Measurements from ENCODE around the gene MYO5B. TPM values are rescaled to one million over a fixed set of nuclear protein-coding genes. Genes with fewer than 3 reads are reported as not detected.

MYO5B gene
- total RNA-seq, 1 experiment from 2014 or later, result 56.7 TPM

GRCh38 chr18:50008306-50008705 is 186.6 kb downstream of the MYO5B start:
- no peak for DNase-seq
- Mint-ChIP-seq H3K9me3 (ENCODE audit: low read depth, unreplicated experiment) (no peaks in the 10 kb centered on the region), H3K36me3 (ENCODE audit: insufficient read depth, unreplicated experiment) (no peaks in the 10 kb centered on the region), H3K27ac (ENCODE audit: unreplicated experiment) (no peak overlapping the region), H3K4me3 (ENCODE audit: low read depth, unreplicated experiment) (no peak overlapping the region), H3K27me3 (ENCODE audit: unreplicated experiment) (no peaks in the 10 kb centered on the region), H3K4me1 (ENCODE audit: low read depth, unreplicated experiment) (peaks cover 48% of the 10 kb centered on the region)
- no TSS peak for BruUV-seq (replicated peaks)
- CTCF ChIA-PET, result no interaction called here
- TF ChIP-seq, protein P1, sequence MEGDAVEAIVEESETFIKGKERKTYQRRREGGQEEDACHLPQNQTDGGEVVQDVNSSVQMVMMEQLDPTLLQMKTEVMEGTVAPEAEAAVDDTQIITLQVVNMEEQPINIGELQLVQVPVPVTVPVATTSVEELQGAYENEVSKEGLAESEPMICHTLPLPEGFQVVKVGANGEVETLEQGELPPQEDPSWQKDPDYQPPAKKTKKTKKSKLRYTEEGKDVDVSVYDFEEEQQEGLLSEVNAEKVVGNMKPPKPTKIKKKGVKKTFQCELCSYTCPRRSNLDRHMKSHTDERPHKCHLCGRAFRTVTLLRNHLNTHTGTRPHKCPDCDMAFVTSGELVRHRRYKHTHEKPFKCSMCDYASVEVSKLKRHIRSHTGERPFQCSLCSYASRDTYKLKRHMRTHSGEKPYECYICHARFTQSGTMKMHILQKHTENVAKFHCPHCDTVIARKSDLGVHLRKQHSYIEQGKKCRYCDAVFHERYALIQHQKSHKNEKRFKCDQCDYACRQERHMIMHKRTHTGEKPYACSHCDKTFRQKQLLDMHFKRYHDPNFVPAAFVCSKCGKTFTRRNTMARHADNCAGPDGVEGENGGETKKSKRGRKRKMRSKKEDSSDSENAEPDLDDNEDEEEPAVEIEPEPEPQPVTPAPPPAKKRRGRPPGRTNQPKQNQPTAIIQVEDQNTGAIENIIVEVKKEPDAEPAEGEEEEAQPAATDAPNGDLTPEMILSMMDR (IDR thresholded peaks at IDR 0.05; ENCODE audit: unreplicated experiment), result no peak
- intact Hi-C loops (cut with micrococcal nuclease; ENCODE audit: unreplicated experiment), result no loop called here

GRCh38 chr18:50006470-50007046 is 188.4 kb downstream of the MYO5B start:
- peak; percentile 24 for DNase-seq
- no peak overlapping the region for H3K27ac Mint-ChIP-seq (ENCODE audit: unreplicated experiment)
- no peaks in the 10 kb centered on the region for H3K36me3 Mint-ChIP-seq (ENCODE audit: insufficient read depth, unreplicated experiment)
- no TSS peak for BruUV-seq (replicated peaks)
- peaks cover 38% of the 10 kb centered on the region for H3K4me1 Mint-ChIP-seq (ENCODE audit: low read depth, unreplicated experiment)
- TF ChIP-seq, protein P1 (IDR thresholded peaks at IDR 0.05; ENCODE audit: unreplicated experiment), result no peak
- no peaks in the 10 kb centered on the region for H3K9me3 Mint-ChIP-seq (ENCODE audit: low read depth, unreplicated experiment)
- intact Hi-C loops (cut with micrococcal nuclease; ENCODE audit: unreplicated experiment), result no loop called here
- no peak overlapping the region for H3K4me3 Mint-ChIP-seq (ENCODE audit: low read depth, unreplicated experiment)
- no peaks in the 10 kb centered on the region for H3K27me3 Mint-ChIP-seq (ENCODE audit: unreplicated experiment)
- CTCF ChIA-PET, result interaction anchor here (1.6 kb wide), 1 partner anchor 188 kb away, joined by 5 read pairs; the partner anchor contains the start of gene MYO5B

- no peak for DNase-seq
- BruUV-seq (replicated peaks), result no TSS peak
- no peaks in the 10 kb centered on the region for H3K36me3 Mint-ChIP-seq (ENCODE audit: insufficient read depth, unreplicated experiment)
- H3K27me3 Mint-ChIP-seq (ENCODE audit: unreplicated experiment), result no peaks in the 10 kb centered on the region
- H3K27ac Mint-ChIP-seq (ENCODE audit: unreplicated experiment), result no peak overlapping the region
- H3K4me1 Mint-ChIP-seq (ENCODE audit: low read depth, unreplicated experiment), result peaks cover 35% of the 10 kb centered on the region
- TF ChIP-seq, protein P1 (IDR thresholded peaks at IDR 0.05; ENCODE audit: unreplicated experiment), result no peak
- H3K4me3 Mint-ChIP-seq (ENCODE audit: low read depth, unreplicated experiment), result no peak overlapping the region
- intact Hi-C loops (cut with micrococcal nuclease; ENCODE audit: unreplicated experiment), result no loop called here
- no peaks in the 10 kb centered on the region for H3K9me3 Mint-ChIP-seq (ENCODE audit: low read depth, unreplicated experiment)
- CTCF ChIA-PET, result no interaction called here
These were observed 190.9 kb downstream of the MYO5B start for GRCh38 chr18:50004013-50004412.

- CTCF ChIA-PET, result no interaction called here
These were observed 192.2 kb downstream of the MYO5B start for GRCh38 chr18:50002781-50003180.

More at GRCh38 chr18:50002781-50003180, 192.2 kb downstream of the MYO5B start:
- DNase-seq, result no peak
- no peaks in the 10 kb centered on the region for H3K27me3 Mint-ChIP-seq (ENCODE audit: unreplicated experiment)
- H3K4me1 Mint-ChIP-seq (ENCODE audit: low read depth, unreplicated experiment), result peaks cover 35% of the 10 kb centered on the region
- no peaks in the 10 kb centered on the region for H3K9me3 Mint-ChIP-seq (ENCODE audit: low read depth, unreplicated experiment)
- no peaks in the 10 kb centered on the region for H3K36me3 Mint-ChIP-seq (ENCODE audit: insufficient read depth, unreplicated experiment)
- H3K27ac Mint-ChIP-seq (ENCODE audit: unreplicated experiment), result no peak overlapping the region
- intact Hi-C loops (cut with micrococcal nuclease; ENCODE audit: unreplicated experiment), result no loop called here
- BruUV-seq (replicated peaks), result no TSS peak
- TF ChIP-seq, protein P1 (IDR thresholded peaks at IDR 0.05; ENCODE audit: unreplicated experiment), result no peak
- no peak overlapping the region for H3K4me3 Mint-ChIP-seq (ENCODE audit: low read depth, unreplicated experiment)
